ENCODE data around the gene HEXIM1. TPM values are rescaled to one million over a fixed set of nuclear protein-coding genes. Genes with fewer than 3 reads are reported as not detected.

Gene HEXIM1
- polyA plus RNA-seq, 3 donors: 2.2 to 14.8 (median 2.5) TPM

DNA sequence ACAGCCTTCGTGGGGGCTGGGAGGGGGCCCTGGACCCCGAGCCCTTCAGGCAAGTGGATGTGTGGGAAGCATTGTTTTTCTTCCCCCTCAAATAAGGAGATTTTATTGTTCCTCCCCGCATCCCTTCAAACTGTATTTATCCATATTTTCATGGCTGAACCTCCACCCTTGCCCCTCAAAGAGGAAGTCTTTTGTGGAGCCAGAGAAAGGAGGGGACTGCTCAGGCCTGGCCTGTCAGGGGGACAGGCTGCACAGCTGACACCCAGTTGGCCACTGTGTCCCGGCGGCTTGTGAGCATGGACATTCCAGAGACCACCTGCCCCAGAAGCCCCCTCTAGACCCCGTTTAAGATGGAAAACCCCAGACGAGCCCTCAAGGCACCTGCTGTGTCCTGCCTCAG lies 29.3 kb downstream of the HEXIM1 start:
- no peak overlapping the region for H2AFZ ChIP-seq (ENCODE audit: insufficient read depth, low read depth, low read length, poor library complexity, severe bottlenecking)
- no peak overlapping the region for H3K4me2 ChIP-seq (replicated peaks; ENCODE audit: extremely low read depth, low read length, poor library complexity, severe bottlenecking)
- Mint-ChIP-seq H3K4me1 (peaks cover 33% of the 10 kb centered on the region), H3K36me3 (no peaks in the 10 kb centered on the region), H3K4me3 (no peak overlapping the region), H3K27me3 (ENCODE audit: low read depth in 3 of 3) (peaks cover 0 to 2% (median 2%) of the 10 kb centered on the region in 3 donors), H3K9me3 (no peaks in the 10 kb centered on the region), H3K27ac (no peak overlapping the region)
- H3K9me3 ChIP-seq (replicated peaks in 1 of 2; ENCODE audit: control insufficient read depth in 1 of 2, insufficient read depth in 1 of 2, low read length in 2 of 2): no peaks in the 10 kb centered on the region
- TF ChIP-seq, protein P1, sequence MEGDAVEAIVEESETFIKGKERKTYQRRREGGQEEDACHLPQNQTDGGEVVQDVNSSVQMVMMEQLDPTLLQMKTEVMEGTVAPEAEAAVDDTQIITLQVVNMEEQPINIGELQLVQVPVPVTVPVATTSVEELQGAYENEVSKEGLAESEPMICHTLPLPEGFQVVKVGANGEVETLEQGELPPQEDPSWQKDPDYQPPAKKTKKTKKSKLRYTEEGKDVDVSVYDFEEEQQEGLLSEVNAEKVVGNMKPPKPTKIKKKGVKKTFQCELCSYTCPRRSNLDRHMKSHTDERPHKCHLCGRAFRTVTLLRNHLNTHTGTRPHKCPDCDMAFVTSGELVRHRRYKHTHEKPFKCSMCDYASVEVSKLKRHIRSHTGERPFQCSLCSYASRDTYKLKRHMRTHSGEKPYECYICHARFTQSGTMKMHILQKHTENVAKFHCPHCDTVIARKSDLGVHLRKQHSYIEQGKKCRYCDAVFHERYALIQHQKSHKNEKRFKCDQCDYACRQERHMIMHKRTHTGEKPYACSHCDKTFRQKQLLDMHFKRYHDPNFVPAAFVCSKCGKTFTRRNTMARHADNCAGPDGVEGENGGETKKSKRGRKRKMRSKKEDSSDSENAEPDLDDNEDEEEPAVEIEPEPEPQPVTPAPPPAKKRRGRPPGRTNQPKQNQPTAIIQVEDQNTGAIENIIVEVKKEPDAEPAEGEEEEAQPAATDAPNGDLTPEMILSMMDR (IDR thresholded peaks at IDR 0.05): no peak
- no peak for DNase-seq
- intact Hi-C loops (cut with micrococcal nuclease): no loop called here
- peaks cover 35% of the 10 kb centered on the region in 2 donors for H3K4me1 ChIP-seq (ENCODE audit: control insufficient read depth in 1 of 2, insufficient read depth in 2 of 2, low read length in 2 of 2)
- no peak overlapping the region for H3K4me3 ChIP-seq (replicated peaks in 1 of 3; ENCODE audit: low read depth in 2 of 3, low read length in 3 of 3)
- no peak overlapping the region for H3K9ac ChIP-seq (ENCODE audit: insufficient read depth, low read length, poor library complexity, severe bottlenecking)
- no peaks in the 10 kb centered on the region for H3K27me3 ChIP-seq (ENCODE audit: control insufficient read depth in 2 of 2, insufficient read depth in 2 of 2, low read length in 2 of 2)
- no peaks in the 10 kb centered on the region for H4K20me1 ChIP-seq (ENCODE audit: insufficient read depth, low read length)
- 100% methylated on average over 2 of the region's 7 CpGs for WGBS (ENCODE audit: insufficient coverage)
- peaks cover 6% of the 10 kb centered on the region for H3K79me2 ChIP-seq (ENCODE audit: insufficient read depth, low read length)
- no peak overlapping the region for H3K27ac ChIP-seq (ENCODE audit: low read depth in 1 of 2, low read length in 2 of 2)
- H3K36me3 ChIP-seq (replicated peaks in 1 of 2; ENCODE audit: control insufficient read depth in 1 of 2, insufficient read depth in 2 of 2, low read length in 2 of 2): no peaks in the 10 kb centered on the region

DNA sequence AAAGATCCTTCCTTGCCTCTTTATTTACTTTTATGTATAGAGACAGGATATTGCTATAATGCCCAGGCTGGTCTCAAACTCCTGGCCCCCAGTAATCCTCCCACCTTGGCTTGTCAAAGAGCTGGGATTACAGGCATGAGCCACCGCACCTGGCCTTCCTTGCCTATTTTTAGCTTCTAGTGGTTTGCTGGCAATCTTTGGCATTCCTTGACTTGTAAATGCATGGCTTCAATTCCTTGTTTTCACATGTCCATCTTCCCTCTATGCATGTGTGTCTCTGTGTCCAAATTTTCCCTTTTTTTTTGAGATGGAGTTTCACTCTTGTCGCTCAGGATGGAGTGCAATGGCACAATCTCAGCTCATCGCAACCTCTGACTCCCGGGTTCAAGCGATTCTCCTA lies 35.9 kb downstream of the HEXIM1 start:
- H3K4me1 Mint-ChIP-seq: peaks cover 10% of the 10 kb centered on the region
- Histone ChIP-seq H3K4me3 (replicated peaks in 1 of 3; ENCODE audit: low read depth in 2 of 3, low read length in 3 of 3) (no peak overlapping the region), H3K27me3 (ENCODE audit: control insufficient read depth in 2 of 2, insufficient read depth in 2 of 2, low read length in 2 of 2) (no peaks in the 10 kb centered on the region), H3K4me2 (replicated peaks; ENCODE audit: extremely low read depth, low read length, poor library complexity, severe bottlenecking) (no peak overlapping the region), H3K9ac (ENCODE audit: insufficient read depth, low read length, poor library complexity, severe bottlenecking) (no peak overlapping the region), H4K20me1 (ENCODE audit: insufficient read depth, low read length) (no peaks in the 10 kb centered on the region), H3K36me3 (replicated peaks in 1 of 2; ENCODE audit: control insufficient read depth in 1 of 2, insufficient read depth in 2 of 2, low read length in 2 of 2) (no peaks in the 10 kb centered on the region), H3K4me1 (ENCODE audit: control insufficient read depth in 1 of 2, insufficient read depth in 2 of 2, low read length in 2 of 2) (peaks cover 3 to 7% of the 10 kb centered on the region in 2 donors), H3K27ac (ENCODE audit: low read depth in 1 of 2, low read length in 2 of 2) (no peak overlapping the region), H3K79me2 (ENCODE audit: insufficient read depth, low read length) (no peaks in the 10 kb centered on the region), H3K9me3 (replicated peaks in 1 of 2; ENCODE audit: control insufficient read depth in 1 of 2, insufficient read depth in 1 of 2, low read length in 2 of 2) (no peaks in the 10 kb centered on the region), H2AFZ (ENCODE audit: insufficient read depth, low read depth, low read length, poor library complexity, severe bottlenecking) (no peak overlapping the region)
- DNase-seq: no peak
- peaks cover 0 to 2% (median 2%) of the 10 kb centered on the region in 3 donors for H3K27me3 Mint-ChIP-seq (ENCODE audit: low read depth in 3 of 3)
- intact Hi-C loops (cut with micrococcal nuclease): no loop called here
- 77% methylated on average over 1 of the region's 5 CpGs for WGBS (ENCODE audit: insufficient coverage)
- no peak overlapping the region for H3K4me3 Mint-ChIP-seq
- TF ChIP-seq, protein P1 (IDR thresholded peaks at IDR 0.05): no peak
- no peaks in the 10 kb centered on the region for H3K36me3 Mint-ChIP-seq
- no peaks in the 10 kb centered on the region for H3K9me3 Mint-ChIP-seq
- H3K27ac Mint-ChIP-seq: no peak overlapping the region
